Activated T-helper 9 cell treated with anti-CD3 and anti-CD28 coated beads, Interleukin-2, amount 50 U/mL, for 16 hours (primary cell): ENCODE data around the gene NEO1.

ENCODE experiments used
- DNase-seq: peaks from one replicate; pipeline ENCODE4 v3.0.0-alpha.2; 2020; ENCODE audit warnings: low read depth

The NEO1 gene

GRCh38 chr15:73028831-73029451 lies 23.3 kb upstream of the NEO1 start:
- DNase-seq, result no peak

DNA sequence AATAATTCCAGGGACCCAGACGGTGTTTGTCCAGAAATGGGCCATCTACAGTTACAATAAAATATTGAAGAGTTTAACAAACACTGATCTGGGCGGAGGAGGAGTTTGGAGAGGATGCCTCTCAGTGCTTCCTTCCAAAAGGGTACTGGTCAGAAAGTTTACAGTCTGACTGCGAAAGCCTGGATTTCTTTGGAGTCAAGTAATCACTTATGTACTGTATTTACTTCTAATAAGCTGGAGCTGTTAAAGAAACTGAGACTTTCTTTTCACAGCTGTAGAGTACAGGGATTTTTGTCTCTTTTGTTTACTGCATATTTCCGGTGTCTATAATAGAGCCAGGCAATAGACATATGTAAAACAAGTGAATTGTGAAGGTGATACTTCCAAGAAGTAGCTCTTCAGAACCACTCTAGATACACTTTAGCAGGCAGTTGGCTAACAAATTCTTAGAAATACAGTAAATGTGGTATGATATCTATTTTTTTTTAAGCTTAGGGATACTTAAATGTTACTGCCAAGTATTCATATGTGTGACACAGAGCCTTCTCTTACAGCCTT lies 22.1 kb upstream of the NEO1 start:
- no peak for DNase-seq

- no peak for DNase-seq
Observed at GRCh38 chr15:73031648-73032047, 20.6 kb upstream of the NEO1 start.

DNA sequence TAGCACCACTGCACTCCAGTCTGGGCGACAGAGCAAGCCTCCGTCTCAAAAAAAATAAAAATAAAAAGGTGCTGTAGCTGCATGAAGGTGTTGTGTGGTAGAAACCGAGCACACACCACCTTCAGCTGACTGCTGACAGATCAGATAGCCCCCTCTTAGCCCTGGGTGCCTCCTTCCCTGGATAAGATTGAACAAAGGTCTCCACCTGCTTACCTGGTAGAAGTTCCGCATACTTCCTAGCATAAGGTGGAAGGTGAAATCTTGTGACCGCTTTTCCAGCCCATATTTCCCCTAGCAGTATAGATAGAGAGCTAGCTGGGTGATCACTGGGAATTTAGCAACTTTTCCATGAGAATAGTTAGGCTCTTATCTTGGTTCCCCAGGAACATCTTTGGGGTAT lies 18.7 kb upstream of the NEO1 start:
- DNase-seq, result no peak

- no peak for DNase-seq
Observed at GRCh38 chr15:73034221-73034620, 18.0 kb upstream of the NEO1 start.

GRCh38 chr15:73035221-73035620 lies 17.0 kb upstream of the NEO1 start:
- no peak for DNase-seq

DNA sequence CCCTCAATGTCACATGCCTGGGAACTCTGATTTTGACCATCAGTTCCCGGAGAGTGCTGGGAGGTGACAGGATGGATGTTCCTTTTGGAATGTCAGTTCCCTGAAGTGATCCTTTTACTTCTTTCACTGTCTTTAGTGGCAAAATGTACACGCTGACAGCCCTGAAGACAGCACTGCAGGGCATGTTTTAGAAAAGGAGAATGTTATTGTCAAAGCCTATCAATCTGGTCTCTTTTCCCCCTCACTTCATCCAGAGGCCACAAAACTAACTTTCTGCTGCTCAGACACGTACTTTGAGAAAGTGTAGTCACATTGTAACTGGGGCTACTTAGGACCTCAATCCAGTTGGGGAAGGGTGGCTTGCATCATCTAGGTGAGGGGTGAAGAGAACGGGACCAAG lies 14.0 kb upstream of the NEO1 start:
- DNase-seq, result no peak

DNA sequence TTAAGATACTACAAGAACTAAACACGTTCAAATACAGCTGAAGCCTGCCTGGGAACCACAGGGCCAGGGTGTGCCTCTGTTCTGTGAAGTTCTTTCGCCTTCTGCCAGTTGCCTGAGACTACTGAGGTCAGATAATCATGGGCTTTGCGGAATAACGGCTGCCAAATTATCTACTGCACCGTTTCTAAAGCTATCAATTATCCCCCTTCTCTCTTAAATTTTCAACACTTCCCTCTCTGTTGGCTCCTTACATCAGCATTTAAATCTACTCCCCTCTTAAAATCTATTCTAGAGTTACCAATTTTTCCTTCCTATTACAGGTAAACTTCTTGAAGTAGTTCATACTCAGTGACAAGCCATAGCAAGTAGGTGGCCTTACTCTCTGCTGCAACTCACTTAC lies 6.2 kb upstream of the NEO1 start:
- DNase-seq, result no peak

GRCh38 chr15:73047882-73048281 lies 4.4 kb upstream of the NEO1 start:
- DNase-seq, result no peak

DNA sequence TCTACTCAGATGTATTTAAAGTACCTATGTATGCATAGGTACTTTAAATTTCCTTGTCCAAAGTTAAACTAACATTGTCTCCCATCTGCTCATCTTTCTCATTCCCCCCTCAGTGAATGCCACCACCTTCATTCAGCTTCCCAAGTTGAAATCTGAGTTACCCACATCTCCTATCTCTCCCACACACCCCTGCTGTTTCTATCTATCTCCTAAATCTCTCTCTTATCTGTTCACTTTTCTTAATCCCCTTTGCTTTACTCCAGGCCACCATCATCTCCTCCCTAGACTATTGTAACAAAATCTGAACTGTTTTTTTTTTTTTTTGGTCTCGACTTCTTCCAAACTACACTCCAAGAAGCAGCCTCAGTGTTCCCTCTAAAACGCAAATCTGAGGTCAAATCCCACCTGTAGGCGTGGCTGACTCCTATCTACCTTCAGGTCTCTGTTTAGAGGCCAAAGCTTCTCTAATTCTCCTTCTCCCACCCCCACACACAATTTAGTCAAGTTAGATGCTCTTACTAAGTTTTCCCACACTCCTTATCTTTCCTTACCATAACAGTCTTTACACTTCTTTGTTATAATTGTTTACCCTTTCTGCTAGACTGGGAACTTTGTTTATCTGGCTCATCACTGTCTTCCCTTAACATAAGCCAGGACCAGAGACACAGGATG lies 3.5 kb upstream of the NEO1 start:
- no peak for DNase-seq

GRCh38 chr15:73049564-73050215 lies 2.6 kb upstream of the NEO1 start:
- no peak for DNase-seq

DNA sequence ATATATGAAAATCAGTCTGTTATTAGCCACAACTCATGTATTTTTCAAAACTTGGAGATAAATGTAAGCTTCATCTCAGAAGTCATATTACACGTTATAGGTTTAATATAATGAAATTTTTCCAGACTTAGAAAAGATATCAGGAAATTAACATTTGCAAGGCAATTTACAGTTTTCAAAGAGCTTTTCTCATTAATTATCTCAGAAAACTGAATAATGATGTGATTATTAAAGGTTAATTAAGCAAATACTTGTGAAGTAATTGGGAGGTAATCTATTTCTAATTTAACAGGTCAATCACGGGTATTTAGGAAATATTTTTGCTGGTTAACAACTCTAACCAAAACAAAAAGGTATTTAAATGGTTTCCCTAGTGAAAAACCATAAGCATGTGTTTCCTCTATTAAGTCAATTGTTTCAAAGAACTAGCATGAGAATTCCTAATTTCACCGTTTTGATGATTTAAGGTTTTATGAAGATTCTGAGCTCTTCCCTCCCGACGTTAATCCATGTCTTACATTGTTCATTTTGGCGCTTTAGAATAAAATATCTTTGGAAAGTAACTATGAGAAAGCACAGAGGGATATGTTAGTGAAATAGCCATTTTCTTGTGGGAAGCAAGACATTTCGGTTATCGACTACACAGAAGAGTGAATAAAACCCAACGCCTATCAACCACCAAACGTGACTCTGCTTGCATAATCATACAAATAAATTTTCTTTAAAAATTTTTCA lies 1.5 kb upstream of the NEO1 start:
- DNase-seq, result no peak

- no peak for DNase-seq
Observed at GRCh38 chr15:73051391-73051806, 864 bp upstream of the NEO1 start.

DNA sequence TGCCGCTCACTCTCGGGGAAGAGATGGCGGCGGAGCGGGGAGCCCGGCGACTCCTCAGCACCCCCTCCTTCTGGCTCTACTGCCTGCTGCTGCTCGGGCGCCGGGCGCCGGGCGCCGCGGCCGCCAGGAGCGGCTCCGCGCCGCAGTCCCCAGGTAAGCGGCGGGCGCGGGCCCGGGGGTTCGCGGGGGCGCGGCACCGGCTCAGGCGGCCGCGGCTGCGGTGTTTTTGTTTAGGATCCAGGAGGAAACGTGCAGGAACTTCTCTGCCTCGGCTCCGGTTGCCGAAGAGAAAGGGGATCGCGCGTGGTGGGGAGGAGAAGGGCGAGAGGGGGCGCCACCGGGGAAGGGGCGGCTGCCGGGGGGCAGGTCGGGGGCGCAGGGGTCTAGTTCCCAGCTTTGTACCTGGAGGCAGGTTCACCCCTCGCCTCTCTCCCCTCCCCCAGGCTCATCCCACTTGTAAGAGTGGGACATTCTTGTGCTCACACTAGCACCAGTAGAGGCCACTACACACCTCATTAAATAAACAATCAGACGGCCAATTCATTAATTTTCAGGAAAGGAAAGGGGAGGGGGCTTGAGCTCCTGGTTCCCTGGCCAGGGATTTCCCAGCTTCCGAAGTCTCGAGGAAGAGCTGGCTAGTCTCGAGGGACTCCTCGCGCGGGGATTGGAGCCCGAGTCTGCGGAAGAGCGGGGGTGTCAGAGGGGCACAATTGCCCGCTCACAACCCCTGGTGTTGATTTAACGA lies 562 bp downstream of the NEO1 start:
- peak; percentile 24 for DNase-seq

- no peak for DNase-seq
Observed at GRCh38 chr15:73053398-73053723, 1.1 kb downstream of the NEO1 start.

GRCh38 chr15:73054417-73054953 lies 2.2 kb downstream of the NEO1 start:
- no peak for DNase-seq

GRCh38 chr15:73056460-73056859 lies 4.2 kb downstream of the NEO1 start:
- DNase-seq, result no peak

DNA sequence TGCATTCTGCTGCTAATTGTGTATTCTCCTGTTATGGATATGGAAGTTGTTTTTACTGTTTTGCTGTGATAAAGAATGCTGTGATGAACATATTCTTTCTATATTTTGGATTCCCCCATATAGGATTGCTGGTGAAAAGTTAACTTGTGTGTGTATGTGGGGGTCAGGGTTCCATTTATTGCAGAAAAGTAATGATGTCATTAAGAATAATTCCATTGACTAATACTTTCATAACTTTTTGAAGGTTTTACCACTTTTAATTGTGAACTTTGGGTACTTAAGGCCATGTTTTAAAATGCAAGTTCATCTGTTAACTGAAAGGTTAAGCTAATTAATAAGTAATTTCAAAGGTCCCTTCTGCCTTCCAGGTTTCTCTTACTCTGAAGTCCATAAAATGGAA lies 6.2 kb downstream of the NEO1 start:
- no peak for DNase-seq

- DNase-seq, result no peak
Observed at GRCh38 chr15:73065114-73065513, 12.9 kb downstream of the NEO1 start.

DNA sequence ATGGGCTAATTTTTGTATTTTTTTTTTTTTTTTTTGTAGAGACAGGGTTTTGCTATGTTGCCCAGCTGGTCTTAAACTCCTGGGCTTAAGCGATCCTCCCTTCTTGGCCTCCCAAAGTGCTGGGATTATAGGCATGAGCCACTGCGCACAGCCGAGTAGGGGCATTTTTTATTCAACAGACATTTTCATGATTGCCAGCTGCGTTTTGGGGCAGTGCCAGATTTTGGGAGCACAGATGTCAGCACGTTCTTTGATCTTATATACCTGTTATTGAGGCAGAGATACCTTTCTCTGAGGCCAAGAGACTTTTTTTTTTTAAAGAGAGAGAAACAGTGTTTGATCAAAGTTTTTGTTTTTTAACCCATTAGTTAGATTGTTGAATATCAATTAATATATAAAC lies 16.8 kb downstream of the NEO1 start:
- DNase-seq, result no peak

- DNase-seq, result no peak
Observed at GRCh38 chr15:73072894-73073293, 20.6 kb downstream of the NEO1 start.

- no peak for DNase-seq
Observed at GRCh38 chr15:73074241-73074640, 22.0 kb downstream of the NEO1 start.
